Activated CD8-positive, alpha-beta T cell treated with anti-CD3 and anti-CD28 coated beads for 36 hours (primary cell): ENCODE measurements around the gene OR2T11. TPM values are rescaled to one million over a fixed set of nuclear protein-coding genes. Genes with fewer than 3 reads are reported as not detected.

ENCODE experiments used
- ATAC-seq: fragments of 200-7000 bp; cut with Tn5 transposase; one replicate; pipeline ENCODE4 v1.10.0; 2021; ENCODE audit warnings: mild to moderate bottlenecking, moderate library complexity
- CTCF ChIA-PET: fragments of 350-600 bp; sonication (Branson Sonifier 250); formaldehyde crosslinking; loops from one replicate; lab custom pipeline; 2021; ENCODE audit warnings: antibody characterized with exemption; lab: Charles Lee
- POLR2A ChIA-PET: fragments of 350-600 bp; sonication (Branson Sonifier 250); formaldehyde crosslinking; loops from one replicate; lab custom pipeline; 2021; ENCODE audit warnings: antibody characterized with exemption; lab: Charles Lee
- DNase-seq: peaks from one replicate; pipeline ENCODE4 v3.0.0-alpha.2; 2020
- H3K27ac Mint-ChIP-seq: one replicate; pipeline ENCODE4 v1.8.0; 2021; ENCODE audit warnings: mild to moderate bottlenecking, mixed read lengths
- H3K27me3 Mint-ChIP-seq: one replicate; pipeline ENCODE4 v1.8.0; 2021; ENCODE audit warnings: mixed read lengths
- H3K36me3 Mint-ChIP-seq: one replicate; pipeline ENCODE4 v1.8.0; 2021; ENCODE audit warnings: low read depth, mixed read lengths
- H3K4me1 Mint-ChIP-seq: one replicate; pipeline ENCODE4 v1.8.0; 2021; ENCODE audit warnings: low read depth, mixed read lengths
- H3K4me3 Mint-ChIP-seq: one replicate; pipeline ENCODE4 v1.8.0; 2021; ENCODE audit warnings: mild to moderate bottlenecking, moderate library complexity, mixed read lengths
- H3K9me3 Mint-ChIP-seq: one replicate; pipeline ENCODE4 v1.8.0; 2021; ENCODE audit warnings: mixed read lengths
- intact Hi-C: fragments of 100-400 bp; cut with micrococcal nuclease; formaldehyde crosslinking; loops from one replicate; pipeline ENCODE4 v1.10.0; 2022
- total RNA-seq, 2 experiments: library from RNA; stranded (reverse); gene quantifications; one replicate each; pipeline ENCODE4 v1.2.3, GENCODE V29; 2021
- TF ChIP-seq, protein P1 (sequence below): fragments of 200-600 bp; IDR thresholded peaks from one replicate; pipeline ENCODE4 v1.8.0; 2022; ENCODE audit warnings: antibody characterized with exemption, mild to moderate bottlenecking

OR2T11 gene
- total RNA-seq, 2 experiments from 2014 or later: not detected

DNA sequence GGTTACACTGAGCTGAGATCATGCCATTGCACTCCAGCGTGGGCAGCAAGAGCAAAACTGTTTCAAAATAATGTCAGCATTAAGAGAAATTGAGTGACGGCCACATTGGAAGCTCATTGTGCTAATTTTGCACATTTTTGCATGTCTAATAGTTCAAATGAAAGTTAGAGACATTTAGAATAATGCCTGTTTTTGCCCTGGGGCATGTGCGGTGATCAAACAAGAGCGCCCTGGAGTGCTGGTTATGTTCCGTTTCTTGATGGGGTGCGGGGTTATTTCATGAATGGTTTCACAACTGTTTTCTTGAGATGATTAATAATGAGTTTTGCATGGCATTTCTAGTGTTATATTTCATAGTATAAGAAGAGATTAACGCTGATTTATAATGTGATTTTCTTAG is 13.1 kb downstream of the OR2T11 start:
- peaks cover 2% of the 10 kb centered on the region for H3K4me1 Mint-ChIP-seq
- intact Hi-C loops: loop anchor here (2.0 to 5.0 kb wide), 2 partner anchors 66 to 183 kb away; no protein-coding TSS in a partner anchor
- ATAC-seq: no peak
- no peaks in the 10 kb centered on the region for H3K36me3 Mint-ChIP-seq
- no peak overlapping the region for H3K27ac Mint-ChIP-seq
- no peak overlapping the region for H3K4me3 Mint-ChIP-seq
- CTCF ChIA-PET: interaction anchor here (0.7 to 6.9 kb wide), 12 partner anchors 9 to 706 kb away, joined by 3 to 89 read pairs (median 3); partner anchors contain the start of gene SH3BP5L
- H3K27me3 Mint-ChIP-seq: no peaks in the 10 kb centered on the region
- POLR2A ChIA-PET: interaction anchor here (0.6 kb wide), 1 partner anchor 137 kb away, joined by 3 read pairs; no protein-coding TSS in a partner anchor
- H3K9me3 Mint-ChIP-seq: no peaks in the 10 kb centered on the region
- DNase-seq: no peak
- TF ChIP-seq, protein P1, sequence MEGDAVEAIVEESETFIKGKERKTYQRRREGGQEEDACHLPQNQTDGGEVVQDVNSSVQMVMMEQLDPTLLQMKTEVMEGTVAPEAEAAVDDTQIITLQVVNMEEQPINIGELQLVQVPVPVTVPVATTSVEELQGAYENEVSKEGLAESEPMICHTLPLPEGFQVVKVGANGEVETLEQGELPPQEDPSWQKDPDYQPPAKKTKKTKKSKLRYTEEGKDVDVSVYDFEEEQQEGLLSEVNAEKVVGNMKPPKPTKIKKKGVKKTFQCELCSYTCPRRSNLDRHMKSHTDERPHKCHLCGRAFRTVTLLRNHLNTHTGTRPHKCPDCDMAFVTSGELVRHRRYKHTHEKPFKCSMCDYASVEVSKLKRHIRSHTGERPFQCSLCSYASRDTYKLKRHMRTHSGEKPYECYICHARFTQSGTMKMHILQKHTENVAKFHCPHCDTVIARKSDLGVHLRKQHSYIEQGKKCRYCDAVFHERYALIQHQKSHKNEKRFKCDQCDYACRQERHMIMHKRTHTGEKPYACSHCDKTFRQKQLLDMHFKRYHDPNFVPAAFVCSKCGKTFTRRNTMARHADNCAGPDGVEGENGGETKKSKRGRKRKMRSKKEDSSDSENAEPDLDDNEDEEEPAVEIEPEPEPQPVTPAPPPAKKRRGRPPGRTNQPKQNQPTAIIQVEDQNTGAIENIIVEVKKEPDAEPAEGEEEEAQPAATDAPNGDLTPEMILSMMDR: no peak

DNA sequence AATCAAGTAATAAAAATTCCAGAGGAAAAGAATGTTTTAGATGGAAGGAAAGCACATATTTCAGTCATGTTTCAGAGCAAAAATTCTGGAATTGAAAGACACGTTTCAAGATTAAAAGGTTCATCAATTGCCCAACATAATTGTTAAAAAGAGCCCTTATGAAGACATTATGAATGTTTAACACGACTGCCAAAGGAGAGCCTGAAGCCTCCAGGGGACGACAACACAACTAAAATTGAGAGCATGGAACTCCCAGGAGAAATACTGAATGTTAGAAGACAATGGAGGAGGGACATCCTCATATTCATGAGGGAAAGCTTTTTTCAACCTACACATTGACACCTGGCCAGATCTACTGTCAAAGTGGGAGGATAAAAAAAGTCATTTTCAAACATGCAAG is 16.0 kb downstream of the OR2T11 start:
- no peak overlapping the region for H3K27ac Mint-ChIP-seq
- TF ChIP-seq, protein P1: peak; percentile 79
- intact Hi-C loops: loop anchor here (5.0 kb wide), 1 partner anchor 217 kb away; the partner anchor contains the start of gene OR2T1
- H3K36me3 Mint-ChIP-seq: no peaks in the 10 kb centered on the region
- ATAC-seq (no peak), DNase-seq (peak; percentile 77)
- no peaks in the 10 kb centered on the region for H3K27me3 Mint-ChIP-seq
- no peak overlapping the region for H3K4me3 Mint-ChIP-seq
- peaks cover 9% of the 10 kb centered on the region for H3K4me1 Mint-ChIP-seq
- ChIA-PET CTCF (interaction anchor here (0.5 to 6.9 kb wide), 4 partner anchors 10 to 266 kb away, joined by 3 to 89 read pairs (median 4); no protein-coding TSS in a partner anchor), POLR2A (no interaction called here)
- peaks cover 2% of the 10 kb centered on the region for H3K9me3 Mint-ChIP-seq

DNA sequence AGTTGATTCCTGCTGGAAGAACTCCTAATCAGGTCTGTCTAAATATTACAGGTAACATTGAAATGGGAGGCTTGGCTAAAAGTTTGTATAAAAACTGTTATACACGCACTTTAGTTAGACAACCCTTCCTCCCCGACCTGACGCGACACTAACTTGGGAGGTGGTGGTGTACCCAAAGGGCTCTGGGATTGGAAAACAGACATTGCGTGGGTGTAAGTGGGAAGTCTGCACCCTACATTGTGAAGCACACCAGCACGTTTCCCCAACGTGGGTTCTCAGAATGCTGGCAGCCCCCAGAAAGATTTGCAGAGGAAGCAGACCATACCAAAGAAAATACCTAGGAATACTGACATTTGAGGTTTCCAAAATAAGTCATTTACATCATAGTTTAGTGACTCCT is 16.8 kb downstream of the OR2T11 start:
- H3K4me3 Mint-ChIP-seq: no peak overlapping the region
- TF ChIP-seq, protein P1: no peak
- H3K4me1 Mint-ChIP-seq: peaks cover 17% of the 10 kb centered on the region
- POLR2A ChIA-PET: no interaction called here
- H3K36me3 Mint-ChIP-seq: no peaks in the 10 kb centered on the region
- ATAC-seq: no peak
- intact Hi-C loops: loop anchor here (5.0 kb wide), 1 partner anchor 216 kb away; the partner anchor contains the start of gene OR2T1
- no peak overlapping the region for H3K27ac Mint-ChIP-seq
- no peaks in the 10 kb centered on the region for H3K27me3 Mint-ChIP-seq
- peaks cover 2% of the 10 kb centered on the region for H3K9me3 Mint-ChIP-seq
- CTCF ChIA-PET: interaction anchor here (6.9 kb wide), 1 partner anchor 189 kb away, joined by 89 read pairs; no protein-coding TSS in a partner anchor
- DNase-seq: no peak

DNA sequence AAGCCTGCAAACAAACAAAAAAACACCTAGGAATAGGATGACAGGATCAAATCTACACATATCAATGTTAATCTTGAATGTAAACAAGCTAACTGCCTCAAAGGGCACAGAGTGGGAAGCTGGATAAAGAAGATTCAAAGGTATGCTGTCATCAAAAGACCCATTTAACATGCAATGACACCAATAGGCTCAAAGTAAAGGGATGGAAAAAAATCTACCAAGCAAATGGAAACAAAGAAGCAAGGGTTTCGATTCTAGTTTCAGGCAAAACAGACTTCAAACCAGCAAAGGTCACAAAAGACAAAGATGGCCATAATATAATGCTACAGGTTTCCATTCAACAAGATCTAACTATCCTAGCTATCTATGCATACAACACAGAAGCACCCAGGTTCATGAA is 21.1 kb downstream of the OR2T11 start:
- Mint-ChIP-seq H3K27ac (peak overlapping the region; percentile 90), H3K9me3 (peaks cover 2% of the 10 kb centered on the region), H3K4me1 (peaks cover 31% of the 10 kb centered on the region), H3K36me3 (no peaks in the 10 kb centered on the region), H3K4me3 (no peak overlapping the region), H3K27me3 (no peaks in the 10 kb centered on the region)
- DNase-seq: no peak
- CTCF ChIA-PET: interaction anchor here (0.9 to 4.1 kb wide), 4 partner anchors 11 to 224 kb away, joined by 3 to 15 read pairs (median 4); partner anchors contain the start of gene ZNF672
- intact Hi-C loops: no loop called here
- POLR2A ChIA-PET: no interaction called here
- peak; percentile 72 for ATAC-seq
- TF ChIP-seq, protein P1: no peak

DNA sequence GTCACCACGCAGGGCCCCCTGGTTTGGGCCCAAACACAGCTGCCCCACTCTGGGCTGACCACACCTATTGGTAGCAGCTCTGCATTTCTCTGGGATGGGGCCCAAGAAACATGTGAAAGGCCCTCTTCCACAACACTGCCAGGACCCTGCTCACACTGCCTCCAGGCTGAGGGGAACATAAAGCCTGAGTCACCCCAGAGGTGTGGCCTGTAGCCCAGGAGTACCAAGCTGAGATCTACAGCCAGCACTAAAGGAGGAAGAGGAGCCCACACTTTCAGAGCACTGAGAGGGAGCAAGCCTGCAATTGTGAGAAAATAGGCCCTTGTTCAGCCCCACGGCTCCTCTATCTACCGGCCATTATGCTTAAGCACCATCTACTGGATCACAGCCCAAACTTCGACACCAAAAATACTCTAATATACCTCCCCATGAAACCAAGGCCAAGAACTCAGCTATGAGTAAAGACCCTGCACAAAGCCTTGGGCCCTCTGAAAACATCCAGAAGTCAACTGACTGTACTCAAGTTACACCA is 22.9 kb downstream of the OR2T11 start:
- intact Hi-C loops: no loop called here
- Mint-ChIP-seq H3K36me3 (no peaks in the 10 kb centered on the region), H3K4me1 (peaks cover 29% of the 10 kb centered on the region), H3K9me3 (peaks cover 2% of the 10 kb centered on the region), H3K27ac (peak overlapping the region; percentile 56), H3K4me3 (no peak overlapping the region), H3K27me3 (no peaks in the 10 kb centered on the region)
- ATAC-seq (peak; percentile 95), DNase-seq (peak; percentile 62)
- TF ChIP-seq, protein P1: no peak
- ChIA-PET CTCF (interaction anchor here (1.1 to 4.1 kb wide), 3 partner anchors 74 to 208 kb away, joined by 3 to 15 read pairs (median 4); no protein-coding TSS in a partner anchor), POLR2A (no interaction called here)
